ENCODE measurements around the gene FOXA2. TPM values are rescaled to one million over a fixed set of nuclear protein-coding genes. Genes with fewer than 3 reads are reported as not detected.

The FOXA2 gene
- total and polyA plus RNA-seq, 9 of the 15 experiments (the other 6 are each of a cell fraction or from before 2014, with no cell fraction given) = 0.10 to 1.0 (median 0.25) TPM

DNA sequence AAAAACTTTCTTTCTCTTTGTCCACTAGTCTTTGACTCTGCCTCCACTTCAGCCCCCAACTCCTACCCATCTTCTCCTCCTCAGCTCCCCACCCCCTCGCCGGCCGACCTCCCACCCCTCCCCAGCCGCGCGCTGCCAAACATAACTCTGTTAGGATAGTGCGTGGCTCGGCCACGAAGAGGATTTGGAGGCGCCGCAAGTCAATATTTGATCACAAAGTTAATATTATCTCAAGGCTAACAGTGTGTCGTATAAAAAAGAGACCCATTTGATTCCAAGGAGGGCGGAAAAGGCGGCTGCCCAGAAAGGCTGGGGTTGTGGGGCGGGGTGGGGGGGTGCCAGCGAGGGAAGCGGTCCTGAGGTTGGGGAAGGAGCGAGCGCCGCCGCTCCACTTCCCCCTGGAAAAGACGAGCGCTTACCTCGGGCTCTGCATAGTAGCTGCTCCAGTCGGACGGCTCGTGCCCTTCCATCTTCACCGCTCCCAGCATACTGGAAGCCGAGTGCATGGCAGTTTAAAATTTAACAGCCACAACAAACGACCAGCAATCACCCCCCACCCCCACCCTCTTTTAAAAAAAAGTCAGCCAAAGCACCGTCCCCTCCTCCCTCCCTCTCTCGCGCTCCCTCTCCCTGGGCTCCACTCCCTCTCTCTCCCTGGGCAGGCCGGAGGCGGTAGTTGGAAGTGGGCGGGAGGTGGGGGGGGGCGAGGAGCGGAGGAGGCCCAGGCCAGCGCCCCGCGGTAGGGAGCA lies 425 bp downstream of the FOXA2 start:
- Histone ChIP-seq H3K79me2 (ENCODE audit: control insufficient read depth, insufficient read depth, low read length) (no peaks in the 10 kb centered on the region; the same call in 2 of the 3 replicates), H3K27me3 (ENCODE audit: control insufficient read depth in 2 of 2, insufficient read depth in 2 of 2, low read length in 2 of 2) (no peaks in the 10 kb centered on the region; a peak in 1 of 5 replicates), H3K4me3 (peak overlapping the region; percentile 33), H3K4me1 (replicated peaks in 1 of 2; ENCODE audit: control insufficient read depth in 2 of 2, insufficient read depth in 2 of 2, low read length in 2 of 2) (peaks cover 0 to 33% of the 10 kb centered on the region in 2 experiments; a peak in 2 of 5 replicates), H4K20me1 (replicated peaks; ENCODE audit: control insufficient read depth, insufficient read depth, low read length) (no peaks in the 10 kb centered on the region), H3K9me1 (ENCODE audit: control insufficient read depth, insufficient read depth, low read length) (no peaks in the 10 kb centered on the region), H3K36me3 (ENCODE audit: control insufficient read depth, insufficient read depth, low read length) (no peaks in the 10 kb centered on the region), H3K9me3 (replicated peaks; ENCODE audit: control insufficient read depth, insufficient read depth, low read depth, low read length) (no peaks in the 10 kb centered on the region), H3K9ac (ENCODE audit: insufficient read depth in 1 of 2, low read depth in 2 of 2, low read length in 2 of 2) (peak overlapping the region in 1 of 2 experiments; percentile 76; a peak in 1 of 4 replicates), H3K4me2 (ENCODE audit: insufficient read depth, low read length) (peak overlapping the region; percentile 55; the same call in 1 of the 2 replicates), H3K27ac (ENCODE audit: extremely low read depth, low read depth, low read length) (no peak overlapping the region), H2AFZ (ENCODE audit: low read depth, low read length) (no peak overlapping the region; the same call in 1 of the 2 replicates)
- BruUV-seq (replicated peaks) = no TSS peak
- DNase-seq (ENCODE audit: extremely low read depth in 1 of 4, low spot score in 3 of 4) (peak in 3 of 4 experiments; percentile 37 to 52 (median 48)), ATAC-seq (peak; percentile 69), FAIRE-seq (no peak)
- POLR2A ChIA-PET = interaction anchor here (0.6 kb wide), 1 partner anchor 181 kb away, joined by 3 read pairs; no protein-coding TSS in a partner anchor
- WGBS (ENCODE audit: insufficient coverage, low coverage, missing lambda C conversion rate) = 24% methylated on average over 22 of the region's 41 CpGs
- intact Hi-C loops (cut with micrococcal nuclease) = loop anchor here (10.0 kb wide), 2 partner anchors 59 to 129 kb away; no protein-coding TSS in a partner anchor
- CTCF ChIA-PET (ENCODE audit: low intra/inter-chr PET ratio) = interaction anchor here (3.6 kb wide), 1 partner anchor 245 kb away, joined by 20 read pairs; no protein-coding TSS in a partner anchor
- in situ Hi-C loops (cut with MboI) = no loop called here
- TF ChIP-seq, protein P1, sequence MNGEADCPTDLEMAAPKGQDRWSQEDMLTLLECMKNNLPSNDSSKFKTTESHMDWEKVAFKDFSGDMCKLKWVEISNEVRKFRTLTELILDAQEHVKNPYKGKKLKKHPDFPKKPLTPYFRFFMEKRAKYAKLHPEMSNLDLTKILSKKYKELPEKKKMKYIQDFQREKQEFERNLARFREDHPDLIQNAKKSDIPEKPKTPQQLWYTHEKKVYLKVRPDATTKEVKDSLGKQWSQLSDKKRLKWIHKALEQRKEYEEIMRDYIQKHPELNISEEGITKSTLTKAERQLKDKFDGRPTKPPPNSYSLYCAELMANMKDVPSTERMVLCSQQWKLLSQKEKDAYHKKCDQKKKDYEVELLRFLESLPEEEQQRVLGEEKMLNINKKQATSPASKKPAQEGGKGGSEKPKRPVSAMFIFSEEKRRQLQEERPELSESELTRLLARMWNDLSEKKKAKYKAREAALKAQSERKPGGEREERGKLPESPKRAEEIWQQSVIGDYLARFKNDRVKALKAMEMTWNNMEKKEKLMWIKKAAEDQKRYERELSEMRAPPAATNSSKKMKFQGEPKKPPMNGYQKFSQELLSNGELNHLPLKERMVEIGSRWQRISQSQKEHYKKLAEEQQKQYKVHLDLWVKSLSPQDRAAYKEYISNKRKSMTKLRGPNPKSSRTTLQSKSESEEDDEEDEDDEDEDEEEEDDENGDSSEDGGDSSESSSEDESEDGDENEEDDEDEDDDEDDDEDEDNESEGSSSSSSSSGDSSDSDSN (IDR thresholded peaks at IDR 0.05; ENCODE audit: borderline replicate concordance in 1 of 2, low read depth in 2 of 2, low read length in 2 of 2) = 0 out of 4 replicates have a peak, but pooled peaks of 1 of the 2 experiments have one; percentile 31
- no peak for TF ChIP-seq SRSF3 (IDR thresholded peaks at IDR 0.05; ENCODE audit: insufficient read depth, low read length)
- TF ChIP-seq, protein P2, sequence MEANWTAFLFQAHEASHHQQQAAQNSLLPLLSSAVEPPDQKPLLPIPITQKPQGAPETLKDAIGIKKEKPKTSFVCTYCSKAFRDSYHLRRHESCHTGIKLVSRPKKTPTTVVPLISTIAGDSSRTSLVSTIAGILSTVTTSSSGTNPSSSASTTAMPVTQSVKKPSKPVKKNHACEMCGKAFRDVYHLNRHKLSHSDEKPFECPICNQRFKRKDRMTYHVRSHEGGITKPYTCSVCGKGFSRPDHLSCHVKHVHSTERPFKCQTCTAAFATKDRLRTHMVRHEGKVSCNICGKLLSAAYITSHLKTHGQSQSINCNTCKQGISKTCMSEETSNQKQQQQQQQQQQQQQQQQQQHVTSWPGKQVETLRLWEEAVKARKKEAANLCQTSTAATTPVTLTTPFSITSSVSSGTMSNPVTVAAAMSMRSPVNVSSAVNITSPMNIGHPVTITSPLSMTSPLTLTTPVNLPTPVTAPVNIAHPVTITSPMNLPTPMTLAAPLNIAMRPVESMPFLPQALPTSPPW (CRISPR knock-in tag; IDR thresholded peaks at IDR 0.05) = peak; percentile 73
- peak; percentile 36; the same call in 1 of the 2 replicates for TF ChIP-seq POLR2G (IDR thresholded peaks at IDR 0.05; ENCODE audit: low read depth, low read length)
- peak; percentile 60 for TF ChIP-seq EGR1 (conservative IDR thresholded peaks at IDR 0.05)
- peak; percentile 77 for TF ChIP-seq ZNF384 (IDR thresholded peaks at IDR 0.05; ENCODE audit: low read depth, low read length)
- TF ChIP-seq POLR2A (conservative IDR thresholded peaks at IDR 0.05) = no peak

Data from K562 (cell line).